OCI-LY3 (cell line): ENCODE measurements around the gene DCAF17.
"Not testable (repeated sequence)": the region's sequence is repeated elsewhere in the genome, so short reads cannot be mapped to it uniquely, and the experiment has no call there.

Experiments used
- H2AFZ ChIP-seq: fragments of 200-600, 300-600 bp; shearing (Covaris generic); 2 replicates; pipeline ENCODE4 v1.6.0; 2014; ENCODE audit warnings: antibody characterized with exemption, low read depth, low read length
- H3K27ac ChIP-seq: fragments of 200-600, 300-600 bp; sonication (generic); 2 replicates; pipeline ENCODE4 v1.5.1; 2014; ENCODE audit warnings: mild to moderate bottlenecking, low read length, moderate library complexity, mixed read lengths
- H3K27me3 ChIP-seq: fragments of 200-600, 300-600 bp; sonication (generic); 2 replicates; pipeline ENCODE4 v1.6.1; 2014; ENCODE audit warnings: low read depth, low read length, mixed read lengths
- H3K36me3 ChIP-seq: fragments of 200-600, 300-600 bp; sonication (generic); replicated peaks from 2 replicates; pipeline ENCODE3; 2014; ENCODE audit warnings: low read depth, low read length, mixed read lengths
- H3K4me1 ChIP-seq: fragments of 300-600, 200-600 bp; sonication (generic); 2 replicates; pipeline ENCODE4 v1.6.1; 2014; ENCODE audit warnings: low read length, mixed read lengths
- H3K4me2 ChIP-seq: fragments of 200-600, 300-600 bp; sonication (generic); 2 replicates; pipeline ENCODE4 v1.6.1; 2014; ENCODE audit warnings: low read length, mixed read lengths
- H3K4me3 ChIP-seq: fragments of 300-600, 200-600 bp; sonication (generic); 2 replicates; pipeline ENCODE4 v1.5.1; 2014; ENCODE audit warnings: antibody characterized with exemption, mild to moderate bottlenecking, low read length, moderate library complexity
- H3K79me2 ChIP-seq: fragments of 300-600, 200-600 bp; shearing (Covaris generic); 2 replicates; pipeline ENCODE4 v1.6.1; 2014; ENCODE audit warnings: mild to moderate bottlenecking, low read length, mixed read lengths
- H3K9ac ChIP-seq: fragments of 300-600, 200-600 bp; shearing (Covaris generic); 2 replicates; pipeline ENCODE4 v1.6.0; 2014; ENCODE audit warnings: mild to moderate bottlenecking, low read length, moderate library complexity
- H3K9me3 ChIP-seq: fragments of 200-600, 300-600 bp; shearing (Covaris generic); 2 replicates; pipeline ENCODE4 v1.6.1; 2014; ENCODE audit warnings: low read length, mixed read lengths; ENCODE audit not compliant: insufficient read depth
- H4K20me1 ChIP-seq: fragments of 200-600, 300-600 bp; sonication (generic); 2 replicates; pipeline ENCODE4 v1.6.1; 2016; ENCODE audit warnings: low read length, mixed read lengths; ENCODE audit not compliant: insufficient read depth
- EZH2phosphoT487 ChIP-seq: fragments of 200-600 bp; shearing (Covaris generic); IDR thresholded peaks from 2 replicates; pipeline ENCODE4 v1.6.1; 2018; ENCODE audit warnings: antibody characterized with exemption, mixed run types, low read depth
- TF ChIP-seq, protein P1 (sequence below): fragments of 200-600, 300-600 bp; sonication (generic); IDR thresholded peaks from 2 replicates; pipeline ENCODE4 v1.5.1; 2014; ENCODE audit warnings: antibody characterized with exemption, low read length, low read depth

The DCAF17 gene

DNA sequence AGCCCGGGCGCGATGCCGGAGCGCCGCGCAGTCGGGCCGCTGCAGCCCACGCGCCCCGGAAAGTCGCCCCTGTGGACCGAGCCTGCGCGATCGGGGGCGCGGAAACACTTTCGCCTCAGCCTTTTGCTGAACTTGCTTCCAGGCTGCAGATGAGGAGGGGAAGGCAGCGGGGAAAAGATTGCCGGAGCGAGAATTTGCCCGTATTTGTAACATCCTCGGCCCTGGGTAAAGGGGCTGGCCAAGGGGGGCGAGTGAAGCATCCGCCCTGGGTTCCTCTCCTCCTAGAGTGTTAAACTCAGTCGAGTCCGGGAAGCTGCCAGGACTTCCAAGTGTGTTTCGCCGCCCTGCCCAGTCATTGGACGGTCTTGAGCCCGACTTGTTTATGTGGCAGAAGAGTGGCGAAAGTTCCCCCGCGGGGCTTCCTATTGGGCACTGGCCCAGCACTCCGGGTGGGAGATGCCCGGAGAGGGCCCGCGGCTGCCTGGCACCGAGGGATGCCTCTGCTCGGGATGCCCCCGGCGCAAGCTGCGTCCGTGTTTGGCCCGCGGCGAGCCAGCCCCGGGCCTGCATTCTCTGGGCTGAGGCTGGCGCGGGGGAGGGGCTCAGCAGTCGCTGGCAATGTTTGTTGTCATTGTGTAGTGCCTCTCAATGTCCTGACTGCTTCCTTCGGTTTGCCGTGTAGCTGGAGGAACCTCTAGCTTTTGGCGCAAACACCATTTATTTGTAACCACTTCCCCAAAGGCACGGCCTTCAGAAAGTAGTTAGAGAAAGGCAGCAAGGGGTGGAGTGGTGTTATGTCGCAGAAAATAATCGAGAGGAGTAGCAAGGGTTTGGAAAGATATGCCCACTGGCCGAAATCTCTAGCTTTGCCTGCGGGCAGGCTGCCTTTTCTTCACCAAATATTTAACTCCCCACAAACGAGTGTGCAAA, 89.3 kb downstream of the DCAF17 start:
- H4K20me1 ChIP-seq = 0 out of 2 replicates have a peak, but pooled peaks cover 2% of the 10 kb centered on the region
- H3K79me2 ChIP-seq = peaks cover 4% of the 10 kb centered on the region
- TF ChIP-seq, protein P1, sequence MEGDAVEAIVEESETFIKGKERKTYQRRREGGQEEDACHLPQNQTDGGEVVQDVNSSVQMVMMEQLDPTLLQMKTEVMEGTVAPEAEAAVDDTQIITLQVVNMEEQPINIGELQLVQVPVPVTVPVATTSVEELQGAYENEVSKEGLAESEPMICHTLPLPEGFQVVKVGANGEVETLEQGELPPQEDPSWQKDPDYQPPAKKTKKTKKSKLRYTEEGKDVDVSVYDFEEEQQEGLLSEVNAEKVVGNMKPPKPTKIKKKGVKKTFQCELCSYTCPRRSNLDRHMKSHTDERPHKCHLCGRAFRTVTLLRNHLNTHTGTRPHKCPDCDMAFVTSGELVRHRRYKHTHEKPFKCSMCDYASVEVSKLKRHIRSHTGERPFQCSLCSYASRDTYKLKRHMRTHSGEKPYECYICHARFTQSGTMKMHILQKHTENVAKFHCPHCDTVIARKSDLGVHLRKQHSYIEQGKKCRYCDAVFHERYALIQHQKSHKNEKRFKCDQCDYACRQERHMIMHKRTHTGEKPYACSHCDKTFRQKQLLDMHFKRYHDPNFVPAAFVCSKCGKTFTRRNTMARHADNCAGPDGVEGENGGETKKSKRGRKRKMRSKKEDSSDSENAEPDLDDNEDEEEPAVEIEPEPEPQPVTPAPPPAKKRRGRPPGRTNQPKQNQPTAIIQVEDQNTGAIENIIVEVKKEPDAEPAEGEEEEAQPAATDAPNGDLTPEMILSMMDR = no peak
- no peak for TF ChIP-seq EZH2phosphoT487

DNA sequence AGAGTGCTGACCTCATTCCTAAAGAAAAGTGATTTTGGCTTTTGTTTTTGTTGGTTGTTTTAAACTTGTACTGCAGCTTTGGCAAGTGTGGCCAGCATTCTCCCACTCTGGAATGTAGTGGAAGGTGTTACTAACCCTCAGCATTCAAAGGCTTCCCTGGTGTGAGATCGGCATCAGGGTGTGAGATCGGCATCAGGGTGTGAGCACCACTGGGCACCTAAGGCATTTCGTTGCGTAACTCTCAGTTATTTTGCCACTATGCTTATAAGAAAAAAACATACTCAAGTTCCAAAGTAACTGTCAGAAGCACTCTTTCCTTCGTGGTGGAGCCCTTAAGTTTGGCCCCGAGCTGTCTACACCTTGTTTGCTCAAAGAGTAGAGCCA, 90.0 kb downstream of the DCAF17 start:
- Histone ChIP-seq H3K79me2 (peaks cover 4% of the 10 kb centered on the region), H3K27ac (no peak overlapping the region), H3K9me3 (no peaks in the 10 kb centered on the region), H3K36me3 (no peaks in the 10 kb centered on the region), H3K4me3 (peak overlapping the region; percentile 95), H3K4me2 (peak overlapping the region; percentile 94), H4K20me1 (0 out of 2 replicates have a peak, but pooled peaks cover 2% of the 10 kb centered on the region), H2AFZ (no peak overlapping the region), H3K9ac (peak overlapping the region; percentile 91), H3K27me3 (peaks cover 7% of the 10 kb centered on the region), H3K4me1 (peaks cover 17% of the 10 kb centered on the region)
- TF ChIP-seq, protein P1 = no peak
- TF ChIP-seq EZH2phosphoT487 = no peak

More for the DNA sequence above, 89.3 kb downstream of the DCAF17 start:
- peak overlapping the region; percentile 94 for H3K4me2 ChIP-seq
- H3K9me3 ChIP-seq = no peaks in the 10 kb centered on the region
- H3K4me1 ChIP-seq = peaks cover 17% of the 10 kb centered on the region
- no peaks in the 10 kb centered on the region for H3K36me3 ChIP-seq
- peak overlapping the region; percentile 35; the same call in 1 of the 2 replicates for H2AFZ ChIP-seq
- peak overlapping the region; percentile 91 for H3K9ac ChIP-seq
- peak overlapping the region; percentile 95 for H3K4me3 ChIP-seq
- peak overlapping the region; percentile 48 for H3K27ac ChIP-seq
- H3K27me3 ChIP-seq = peaks cover 8% of the 10 kb centered on the region

DNA sequence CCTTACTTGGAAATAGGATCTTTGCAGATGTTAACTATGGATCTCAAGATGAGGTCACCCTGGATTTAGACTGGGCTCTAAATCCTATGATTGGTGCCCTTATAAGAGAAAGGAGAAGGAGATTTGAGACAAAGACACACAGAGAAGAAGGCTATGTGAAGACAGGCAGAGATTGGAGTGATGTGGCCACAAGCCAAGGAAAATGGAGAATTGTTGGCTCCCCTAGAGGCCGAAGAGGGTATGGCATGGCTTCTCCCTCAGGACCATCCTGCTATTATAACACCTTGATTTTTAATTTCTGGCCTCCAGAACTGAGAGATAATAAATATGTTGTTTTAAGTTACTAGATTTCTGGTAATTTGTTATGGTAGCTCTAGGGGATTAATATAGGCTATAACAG, 95.9 kb downstream of the DCAF17 start:
- no peak for TF ChIP-seq EZH2phosphoT487
- TF ChIP-seq, protein P1 = peak; percentile 48
- H3K9ac ChIP-seq = no peak overlapping the region
- H2AFZ ChIP-seq = no peak overlapping the region
- 0 out of 2 replicates have a peak, but pooled peaks cover 6% of the 10 kb centered on the region for H4K20me1 ChIP-seq
- no peaks in the 10 kb centered on the region for H3K79me2 ChIP-seq
- no peak overlapping the region for H3K4me2 ChIP-seq
- peaks cover 6% of the 10 kb centered on the region; the same call in 1 of the 2 replicates for H3K9me3 ChIP-seq
- peaks cover 10% of the 10 kb centered on the region for H3K36me3 ChIP-seq
- no peak overlapping the region for H3K4me3 ChIP-seq
- H3K4me1 ChIP-seq = peaks cover 20% of the 10 kb centered on the region
- no peak overlapping the region for H3K27ac ChIP-seq
- no peaks in the 10 kb centered on the region for H3K27me3 ChIP-seq

DNA sequence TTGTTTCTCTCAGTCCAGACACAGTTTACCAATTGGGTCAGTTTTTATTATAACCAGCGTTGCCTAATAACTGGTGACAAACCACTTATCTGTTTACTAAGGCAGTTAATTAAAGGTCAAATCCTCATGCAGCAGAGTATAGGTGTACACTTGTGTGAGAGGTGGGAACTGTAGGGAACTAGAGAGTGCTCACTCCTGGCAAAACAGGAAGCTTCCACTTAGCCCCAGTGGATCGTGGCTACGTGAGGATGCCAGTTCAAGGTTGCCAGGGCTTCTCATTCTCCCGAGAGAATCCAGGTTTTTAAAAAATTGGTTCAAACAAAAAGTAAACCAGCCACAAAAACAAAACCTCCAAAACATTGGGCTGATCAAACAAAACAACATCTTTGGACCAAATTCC, 96.4 kb downstream of the DCAF17 start:
- Histone ChIP-seq H4K20me1 (0 out of 2 replicates have a peak, but pooled peaks cover 6% of the 10 kb centered on the region), H3K27me3 (no peaks in the 10 kb centered on the region), H3K9ac (no peak overlapping the region), H3K27ac (no peak overlapping the region), H3K4me3 (no peak overlapping the region), H3K36me3 (peaks cover 10% of the 10 kb centered on the region), H2AFZ (no peak overlapping the region), H3K4me1 (peaks cover 20% of the 10 kb centered on the region), H3K79me2 (no peaks in the 10 kb centered on the region), H3K4me2 (peak overlapping the region; percentile 63; the same call in 1 of the 2 replicates), H3K9me3 (peaks cover 6% of the 10 kb centered on the region; the same call in 1 of the 2 replicates)
- no peak for TF ChIP-seq EZH2phosphoT487
- TF ChIP-seq, protein P1 = no peak

DNA sequence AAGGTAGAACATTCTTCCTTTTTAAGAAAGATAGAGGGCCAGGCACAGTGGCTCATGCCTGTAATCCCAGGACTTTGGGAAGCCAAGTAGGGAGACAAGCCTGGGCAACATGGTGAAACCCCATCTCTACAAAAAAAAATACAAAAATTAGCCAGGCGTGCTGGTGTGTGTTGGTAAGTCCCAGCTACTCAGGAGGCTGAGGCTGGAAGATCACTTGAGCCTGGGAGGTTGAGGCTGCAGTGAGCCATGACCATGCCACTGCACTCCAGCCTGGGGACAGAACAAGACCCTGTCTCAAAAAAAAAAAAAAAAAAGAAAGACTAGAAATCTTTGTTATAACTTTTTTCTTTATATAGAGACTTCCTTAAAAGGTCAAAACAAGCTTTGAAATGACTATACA, 96.8 kb downstream of the DCAF17 start:
- H3K9me3 ChIP-seq, H2AFZ ChIP-seq, H4K20me1 ChIP-seq, H3K27me3 ChIP-seq, H3K27ac ChIP-seq, H3K79me2 ChIP-seq, H3K9ac ChIP-seq, H3K36me3 ChIP-seq, H3K4me3 ChIP-seq: not testable (repeated sequence)
- H3K4me2 ChIP-seq = peak overlapping the region; percentile 63
- H3K4me1 ChIP-seq = peaks cover 20% of the 10 kb centered on the region
